Activated gamma-delta T cell treated with anti-CD3 and anti-CD28 coated beads, Interleukin-2, amount 50 U/mL, for 16 hours (primary cell): ENCODE results near the gene AKIP1.
"Not testable (repeated sequence)": the region's sequence is repeated elsewhere in the genome, so short reads cannot be mapped to it uniquely, and the experiment has no call there.

Experiments
- DNase-seq: peaks from one replicate; pipeline ENCODE4 v3.0.0-alpha.2; 2020; ENCODE audit warnings: low read depth

Gene AKIP1

GRCh38 chr11:8917157-8917825 is 6.3 kb downstream of the AKIP1 start:
- no peak for DNase-seq

- no peak for DNase-seq
Observed at GRCh38 chr11:8922691-8923090, 11.7 kb downstream of the AKIP1 start.

GRCh38 chr11:8925711-8926110 is 14.7 kb downstream of the AKIP1 start:
- DNase-seq, result no peak

- DNase-seq, result no peak
Observed at GRCh38 chr11:8926236-8926635, 15.2 kb downstream of the AKIP1 start.

GRCh38 chr11:8927233-8927632 is 16.2 kb downstream of the AKIP1 start:
- DNase-seq, result no peak

GRCh38 chr11:8928205-8928604 is 17.2 kb downstream of the AKIP1 start:
- no peak for DNase-seq

- DNase-seq, result no peak
Observed at GRCh38 chr11:8928981-8929615, 18.1 kb downstream of the AKIP1 start.

- no peak for DNase-seq
Observed at GRCh38 chr11:8930456-8931175, 19.6 kb downstream of the AKIP1 start.

- no peak for DNase-seq
Observed at GRCh38 chr11:8932564-8933180, 21.7 kb downstream of the AKIP1 start, which contains the start of gene C11orf16. C11orf16 (minus strand) TSS chr11:8932947; CDS start chr11:8932308, 639 bp downstream.

GRCh38 chr11:8933931-8934330 is 22.9 kb downstream of the AKIP1 start:
- no peak for DNase-seq

- no peak for DNase-seq
Observed at GRCh38 chr11:8934742-8935488, 23.9 kb downstream of the AKIP1 start.

- not testable (repeated sequence) for DNase-seq
Observed at GRCh38 chr11:8935789-8936188, 24.8 kb downstream of the AKIP1 start.

GRCh38 chr11:8937159-8937558 is 26.2 kb downstream of the AKIP1 start:
- DNase-seq, result no peak

- no peak for DNase-seq
Observed at GRCh38 chr11:8937659-8938058, 26.7 kb downstream of the AKIP1 start.

- DNase-seq, result no peak
Observed at GRCh38 chr11:8941341-8942103, 30.5 kb downstream of the AKIP1 start.

- DNase-seq, result no peak
Observed at GRCh38 chr11:8942518-8943066, 31.6 kb downstream of the AKIP1 start, which contains the start of gene ASCL3. ASCL3 (minus strand) TSS chr11:8943016; CDS start chr11:8938161, 4,855 bp downstream.

- DNase-seq, result no peak
Observed at GRCh38 chr11:8947230-8947943, 36.4 kb downstream of the AKIP1 start.

- no peak for DNase-seq
Observed at GRCh38 chr11:8948886-8949285, 37.9 kb downstream of the AKIP1 start.

- no peak for DNase-seq
Observed at GRCh38 chr11:8956860-8957259, 45.9 kb downstream of the AKIP1 start.

- no peak for DNase-seq
Observed at GRCh38 chr11:8959546-8960166, 48.7 kb downstream of the AKIP1 start.
